Activated CD8-positive, alpha-beta memory T cell treated with anti-CD3 and anti-CD28 coated beads for 36 hours (primary cell): ENCODE results near the gene GOLGA1. TPM values are rescaled to one million over a fixed set of nuclear protein-coding genes. Genes with fewer than 3 reads are reported as not detected.
"Not testable (repeated sequence)": the region's sequence is repeated elsewhere in the genome, so short reads cannot be mapped to it uniquely, and the experiment has no call there.

Experiments
- CTCF ChIA-PET: fragments of 350-600 bp; sonication (Branson Sonifier 250); formaldehyde crosslinking; loops from one replicate; lab custom pipeline; 2021; ENCODE audit warnings: antibody characterized with exemption; lab: Charles Lee
- POLR2A ChIA-PET: fragments of 350-600 bp; sonication (Branson Sonifier 250); formaldehyde crosslinking; loops from one replicate; lab custom pipeline; 2021; ENCODE audit warnings: antibody characterized with exemption; lab: Charles Lee
- total RNA-seq, 2 experiments: library from RNA; stranded (reverse); gene quantifications; one replicate each; pipeline ENCODE4 v1.2.3, GENCODE V29; 2021

GOLGA1 gene
- total RNA-seq, 2 experiments from 2014 or later = 14.7 to 16.3 TPM

- POLR2A ChIA-PET = no interaction called here
Measured at GRCh38 chr9:124947727-124948391, 7.0 kb upstream of the GOLGA1 start.

GRCh38 chr9:124946167-124946566 is 5.3 kb upstream of the GOLGA1 start:
- POLR2A ChIA-PET = no interaction called here

More at GRCh38 chr9:124947727-124948391, 7.0 kb upstream of the GOLGA1 start:
- CTCF ChIA-PET = no interaction called here

DNA sequence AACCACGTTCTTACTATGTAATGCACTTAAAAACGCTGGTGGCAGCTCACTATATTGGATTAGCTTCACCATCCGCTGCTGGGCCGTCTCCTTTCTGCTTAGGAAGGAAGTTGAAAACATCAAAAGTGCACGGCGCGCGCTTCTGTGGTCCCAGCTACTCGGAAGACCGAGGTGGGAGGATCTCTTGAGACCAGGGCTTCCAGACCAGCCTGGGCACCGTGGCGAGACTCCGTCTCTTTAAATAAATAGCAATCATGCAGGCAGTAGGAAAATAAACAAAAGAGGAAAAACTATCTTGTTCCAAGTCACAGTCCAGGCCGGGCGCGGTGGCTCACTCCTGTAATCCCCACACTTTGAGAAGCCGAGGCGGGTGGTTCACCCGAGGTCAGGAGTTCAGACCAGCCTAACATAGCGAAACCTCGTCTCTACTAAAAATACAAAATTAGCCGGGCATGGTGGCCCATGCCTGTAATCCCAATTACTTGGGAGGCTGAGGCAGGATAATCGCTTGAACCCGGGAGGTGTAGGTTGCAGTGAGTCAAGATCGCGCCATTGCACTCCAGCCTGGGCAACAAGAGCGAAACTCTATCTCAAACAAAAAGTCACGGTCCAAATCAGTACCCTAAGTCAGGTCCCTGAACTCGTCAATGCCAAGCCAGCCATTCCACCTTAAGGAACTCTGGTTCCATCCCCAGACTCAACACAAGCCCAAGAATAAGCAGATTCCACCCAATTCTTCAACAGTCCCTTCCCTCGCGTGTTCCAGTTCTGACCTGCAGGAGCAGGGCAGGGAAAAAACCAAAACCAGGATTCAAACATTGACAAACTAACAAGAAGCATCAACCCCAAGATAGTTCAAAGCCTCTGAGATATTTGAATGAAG is 1.0 kb upstream of the GOLGA1 start:
- ChIA-PET POLR2A (interaction anchor here (0.5 to 1.2 kb wide), 6 partner anchors 69 to 1863 kb away, joined by 3 to 4 read pairs (median 4); partner anchors contain the start of gene ZBTB43), CTCF (no interaction called here)

More at GRCh38 chr9:124946167-124946566, 5.3 kb upstream of the GOLGA1 start:
- CTCF ChIA-PET = interaction anchor here (0.5 kb wide), 1 partner anchor 124 kb away, joined by 3 read pairs; no protein-coding TSS in a partner anchor

DNA sequence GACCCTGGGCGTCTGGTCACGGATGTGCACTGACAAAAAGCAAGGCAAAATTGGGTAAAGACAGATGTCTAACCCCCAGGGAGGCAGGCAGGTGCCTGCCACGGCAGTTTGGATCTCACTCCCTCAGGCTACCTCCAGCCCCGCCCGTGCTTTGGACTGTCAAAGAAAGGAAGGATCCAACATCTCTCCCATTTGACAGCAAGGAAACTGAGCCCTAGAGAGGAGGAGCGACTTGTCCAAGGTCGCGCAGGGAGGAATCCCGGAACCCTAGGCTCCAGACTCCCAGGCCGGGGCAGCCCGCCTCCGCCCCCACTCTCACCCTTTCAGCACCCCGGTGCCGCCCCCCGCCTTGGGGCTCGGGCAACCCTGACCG is 376 bp downstream of the GOLGA1 start:
- ChIA-PET CTCF (no interaction called here), POLR2A (no interaction called here)

DNA sequence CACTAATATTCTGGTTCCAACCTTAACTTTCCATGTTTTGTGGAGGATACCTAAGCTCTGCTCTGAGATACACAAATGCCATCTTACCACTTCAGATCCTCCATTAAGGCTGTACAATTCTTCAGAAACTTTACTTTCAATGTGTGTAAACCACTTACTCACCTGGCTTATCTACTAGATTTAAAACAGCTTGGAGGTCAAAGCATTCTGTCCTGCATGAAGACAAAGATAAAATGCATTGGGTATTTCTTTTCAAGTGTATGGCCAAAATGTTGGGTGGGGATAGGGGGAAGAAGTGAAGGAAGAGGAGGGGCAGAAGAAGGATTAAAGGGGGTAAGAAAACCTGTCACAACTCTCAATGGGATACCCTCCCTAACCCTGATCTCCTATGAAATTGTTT is 939 bp downstream of the GOLGA1 start:
- ChIA-PET CTCF (interaction anchor here (0.7 to 0.9 kb wide), 2 partner anchors 69 to 321 kb away, joined by 3 to 4 read pairs; partner anchors contain the start of gene GAPVD1), POLR2A (no interaction called here)

DNA sequence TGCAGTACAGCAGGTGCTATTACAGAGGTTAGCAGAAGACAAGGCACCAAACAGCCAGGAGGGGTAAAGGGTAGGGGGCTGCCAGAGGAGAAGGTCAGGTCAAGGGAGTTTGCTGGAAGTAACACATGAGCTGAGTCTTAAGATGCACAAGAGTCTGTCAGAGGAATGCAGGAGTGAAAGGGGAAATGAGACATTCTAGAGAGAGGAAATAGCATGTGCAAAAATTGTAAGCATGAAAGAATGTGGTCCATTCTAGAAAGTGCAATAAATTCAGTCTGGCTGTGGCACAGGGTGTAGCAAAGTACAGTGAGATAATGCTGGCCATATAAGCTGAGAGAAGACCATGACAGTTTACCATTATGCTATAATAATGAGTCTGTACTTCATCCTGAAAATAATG is 6.6 kb downstream of the GOLGA1 start:
- ChIA-PET CTCF (no interaction called here), POLR2A (no interaction called here)

- POLR2A ChIA-PET = no interaction called here
- CTCF ChIA-PET = no interaction called here
Measured at GRCh38 chr9:124932333-124932732, 8.6 kb downstream of the GOLGA1 start.

DNA sequence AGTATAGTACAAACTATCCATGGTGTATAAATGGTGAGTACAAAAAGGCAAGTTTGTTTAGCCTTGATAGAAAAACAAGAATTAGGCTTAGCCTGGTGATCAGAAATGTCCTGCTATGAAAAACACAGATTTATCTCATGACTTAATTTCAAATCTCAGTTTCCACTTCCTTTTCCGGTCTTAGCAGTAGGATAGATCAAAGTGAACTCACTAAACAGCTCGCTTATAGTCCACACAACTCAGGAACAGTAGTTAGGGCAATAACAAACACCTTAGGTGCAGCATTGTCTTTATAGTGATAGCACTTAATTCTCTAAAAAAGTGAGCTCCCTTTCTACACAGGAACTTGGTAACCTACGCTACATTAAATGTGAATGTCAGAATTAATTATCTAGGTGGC is 11.4 kb downstream of the GOLGA1 start:
- CTCF ChIA-PET = no interaction called here
- POLR2A ChIA-PET = no interaction called here

DNA sequence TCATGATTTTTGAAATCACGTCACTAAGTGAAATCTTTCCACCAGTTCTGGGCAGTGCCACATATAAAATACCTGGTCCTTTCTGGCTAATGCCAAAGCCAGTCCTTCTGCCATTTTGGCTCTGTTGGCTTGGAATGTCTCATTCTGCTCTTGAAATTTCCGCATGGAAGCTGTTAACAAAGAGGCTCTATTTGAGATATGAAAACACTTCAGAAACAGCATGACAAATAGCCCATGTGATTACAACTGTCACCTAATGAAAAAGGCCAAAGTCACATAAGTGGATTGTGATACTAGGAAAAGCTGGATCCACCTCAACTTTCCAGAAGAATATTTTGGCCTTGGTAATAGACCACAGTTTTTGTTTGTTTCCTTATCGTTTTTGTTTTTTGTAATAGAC is 12.8 kb downstream of the GOLGA1 start:
- ChIA-PET POLR2A (no interaction called here), CTCF (no interaction called here)

- CTCF ChIA-PET, POLR2A ChIA-PET: not testable (repeated sequence)
Measured at GRCh38 chr9:124920394-124920793, 20.5 kb downstream of the GOLGA1 start.

DNA sequence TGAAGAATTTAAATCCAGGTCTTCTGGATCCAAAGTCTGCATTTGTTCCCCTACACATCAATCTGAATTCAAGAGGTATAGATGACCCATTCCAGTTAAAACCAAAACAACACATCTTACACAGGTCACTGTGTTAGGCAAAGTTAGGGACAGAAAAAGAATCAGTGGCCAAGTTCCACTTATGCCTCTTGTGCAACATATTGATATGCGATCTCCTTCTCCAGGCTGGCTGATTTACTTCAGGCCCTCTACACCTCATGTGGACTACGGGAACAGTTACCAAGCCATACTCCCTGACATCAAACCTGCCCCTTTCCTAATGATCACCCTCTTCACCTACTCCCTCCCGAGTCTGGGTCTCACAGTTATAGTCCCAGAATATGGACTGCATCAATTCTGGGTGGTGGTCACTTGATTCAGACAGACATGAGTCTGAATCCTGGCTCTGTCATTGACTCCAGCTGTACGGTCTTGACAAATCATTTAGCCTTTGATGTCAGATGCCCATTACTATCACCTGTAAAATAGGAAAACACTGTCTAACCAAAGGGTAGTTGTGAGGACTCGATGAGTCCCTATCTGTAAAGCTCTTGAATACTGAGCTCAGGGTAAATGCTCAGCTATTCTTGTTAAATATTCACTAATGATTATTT is 26.0 kb downstream of the GOLGA1 start:
- POLR2A ChIA-PET = no interaction called here
- CTCF ChIA-PET = no interaction called here

DNA sequence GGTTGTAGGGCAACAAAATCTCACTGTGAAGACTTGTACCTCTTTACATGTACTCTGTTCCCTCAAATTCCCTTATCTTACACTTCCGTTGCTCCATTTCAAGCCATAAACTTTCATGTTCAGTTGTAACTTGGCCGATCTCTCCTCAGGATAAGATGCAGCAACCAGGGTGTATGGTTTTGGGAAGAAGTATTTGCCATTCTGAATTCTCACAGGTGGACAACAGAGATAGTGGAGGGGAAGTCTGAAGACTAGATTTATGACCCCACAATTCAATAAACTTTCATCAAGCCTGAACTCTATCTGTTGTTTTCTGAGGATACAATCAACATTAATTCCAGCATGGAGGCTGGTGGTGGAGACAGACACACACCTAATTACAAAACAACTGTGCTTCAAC is 27.5 kb downstream of the GOLGA1 start:
- ChIA-PET POLR2A (no interaction called here), CTCF (no interaction called here)

DNA sequence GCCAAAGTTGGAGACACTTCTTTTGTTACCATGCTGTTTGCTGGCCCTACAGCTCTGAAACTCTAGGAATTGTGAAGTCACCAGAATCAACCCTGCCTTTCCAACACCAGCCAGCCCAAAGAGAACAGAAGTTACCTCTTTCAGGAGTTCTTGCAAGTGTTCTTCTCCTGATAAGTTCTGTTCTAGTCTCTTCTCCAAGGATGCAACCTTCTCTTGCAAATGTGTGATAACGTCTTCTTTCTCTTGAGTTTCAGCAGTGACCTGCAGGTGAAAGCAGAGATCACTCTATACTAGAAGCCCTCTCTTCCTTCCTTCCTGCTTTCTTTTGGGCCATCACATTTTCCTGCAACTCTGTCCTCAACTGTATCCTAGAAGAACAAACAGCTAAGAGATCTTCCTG is 29.1 kb downstream of the GOLGA1 start:
- ChIA-PET POLR2A (no interaction called here), CTCF (no interaction called here)

DNA sequence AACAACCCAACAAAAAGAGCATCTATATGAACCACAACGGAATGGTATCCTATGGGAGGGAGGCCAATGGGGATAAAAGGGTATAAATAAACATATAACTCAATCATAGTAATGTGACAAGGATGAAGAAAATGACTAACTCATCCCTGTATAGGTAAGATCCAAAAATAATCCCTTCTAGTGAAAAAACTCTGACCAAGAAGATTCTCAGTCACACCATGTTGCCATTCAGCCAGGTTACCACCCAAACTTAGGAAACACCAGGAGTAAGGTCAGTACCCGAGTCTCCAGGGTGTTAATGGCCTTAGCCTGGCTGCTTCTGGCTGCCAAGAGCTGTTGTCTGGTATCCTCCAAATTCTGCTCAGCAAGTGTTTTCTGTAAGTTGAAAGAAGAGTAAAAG is 32.8 kb downstream of the GOLGA1 start:
- ChIA-PET POLR2A (no interaction called here), CTCF (no interaction called here)

GRCh38 chr9:124906966-124907365 is 33.9 kb downstream of the GOLGA1 start:
- POLR2A ChIA-PET = no interaction called here
- CTCF ChIA-PET = no interaction called here

- CTCF ChIA-PET = no interaction called here
- POLR2A ChIA-PET = no interaction called here
Measured at GRCh38 chr9:124899845-124900244, 41.0 kb downstream of the GOLGA1 start.

GRCh38 chr9:124897570-124898460 is 43.1 kb downstream of the GOLGA1 start:
- CTCF ChIA-PET = interaction anchor here (0.6 kb wide), 1 partner anchor 328 kb away, joined by 3 read pairs; no protein-coding TSS in a partner anchor
- POLR2A ChIA-PET = no interaction called here

GRCh38 chr9:124894741-124895170 is 46.1 kb downstream of the GOLGA1 start:
- CTCF ChIA-PET = interaction anchor here (0.9 to 1.6 kb wide), 6 partner anchors 19 to 123 kb away, joined by 3 to 10 read pairs (median 4); partner anchors contain the start of genes ARPC5L, NR6A1, RPL35 and WDR38
- POLR2A ChIA-PET = no interaction called here
